ENCODE measurements around the gene PEX13.
A peak's percentile ranks its signal among the peaks of the same experiment; 100 is the strongest.
"Not testable (repeated sequence)": the region's sequence is repeated elsewhere in the genome, so short reads cannot be mapped to it uniquely, and the experiment has no call there.

The PEX13 gene

GRCh38 chr2:61006486-61007105 is 10.9 kb upstream of the PEX13 start:
- no peak for DNase-seq (ENCODE audit: low read depth)

- DNase-seq (ENCODE audit: low read depth): no peak
Observed at GRCh38 chr2:61009355-61009754, 8.2 kb upstream of the PEX13 start.

GRCh38 chr2:61011678-61012077 is 5.8 kb upstream of the PEX13 start:
- no peak for DNase-seq (ENCODE audit: low read depth)

- not testable (repeated sequence) for DNase-seq (ENCODE audit: low read depth)
Observed at GRCh38 chr2:61012303-61012702, 5.2 kb upstream of the PEX13 start.

GRCh38 chr2:61013382-61013781 is 4.1 kb upstream of the PEX13 start:
- no peak for DNase-seq (ENCODE audit: low read depth)

- no peak for DNase-seq (ENCODE audit: low read depth)
Observed at GRCh38 chr2:61014763-61015162, 2.8 kb upstream of the PEX13 start.

- no peak for DNase-seq (ENCODE audit: low read depth)
Observed at GRCh38 chr2:61015976-61016375, 1.5 kb upstream of the PEX13 start.

GRCh38 chr2:61016392-61017002 is 1.0 kb upstream of the PEX13 start:
- DNase-seq (ENCODE audit: low read depth): no peak

- peak; percentile 39 for DNase-seq (ENCODE audit: low read depth)
Observed at GRCh38 chr2:61017003-61017555, 441 bp upstream of the PEX13 start.

GRCh38 chr2:61018318-61018755 is 817 bp downstream of the PEX13 start:
- no peak for DNase-seq (ENCODE audit: low read depth)

- no peak for DNase-seq (ENCODE audit: low read depth)
Observed at GRCh38 chr2:61018798-61019197, 1.3 kb downstream of the PEX13 start.

- no peak for DNase-seq (ENCODE audit: low read depth)
Observed at GRCh38 chr2:61021228-61021660, 3.7 kb downstream of the PEX13 start.

GRCh38 chr2:61023670-61024069 is 6.2 kb downstream of the PEX13 start:
- no peak for DNase-seq (ENCODE audit: low read depth)

GRCh38 chr2:61029533-61029932 is 12.0 kb downstream of the PEX13 start:
- DNase-seq (ENCODE audit: low read depth): no peak

GRCh38 chr2:61034592-61034991 is 17.1 kb downstream of the PEX13 start:
- not testable (repeated sequence) for DNase-seq (ENCODE audit: low read depth)

- not testable (repeated sequence) for DNase-seq (ENCODE audit: low read depth)
Observed at GRCh38 chr2:61036643-61037042, 19.1 kb downstream of the PEX13 start.

- DNase-seq (ENCODE audit: low read depth): no peak
Observed at GRCh38 chr2:61042807-61043206, 25.3 kb downstream of the PEX13 start.

GRCh38 chr2:61044636-61045035 is 27.1 kb downstream of the PEX13 start:
- no peak for DNase-seq (ENCODE audit: low read depth)

- no peak for DNase-seq (ENCODE audit: low read depth)
Observed at GRCh38 chr2:61045226-61045625, 27.7 kb downstream of the PEX13 start.

- no peak for DNase-seq (ENCODE audit: low read depth)
Observed at GRCh38 chr2:61045999-61046398, 28.5 kb downstream of the PEX13 start.

- DNase-seq (ENCODE audit: low read depth): no peak
Observed at GRCh38 chr2:61055557-61055956, 38.0 kb downstream of the PEX13 start.

- no peak for DNase-seq (ENCODE audit: low read depth)
Observed at GRCh38 chr2:61057562-61057961, 40.0 kb downstream of the PEX13 start.

GRCh38 chr2:61059382-61059781 is 41.9 kb downstream of the PEX13 start:
- DNase-seq (ENCODE audit: low read depth): no peak
